DOHH2 (cell line): ENCODE measurements around the gene DNA2.
A peak's percentile ranks its signal among the peaks of the same experiment; 100 is the strongest.
"Not testable (repeated sequence)": the region's sequence is repeated elsewhere in the genome, so short reads cannot be mapped to it uniquely, and the experiment has no call there.

Experiments
- H3F3A ChIP-seq: fragments of 200-600 bp; sonication (generic), shearing (Covaris generic); 2 replicates; pipeline ENCODE4 v1.6.0; 2016; ENCODE audit warnings: antibody characterized with exemption, mild to moderate bottlenecking; ENCODE audit not compliant: control insufficient read depth, insufficient read depth
- H3K27ac ChIP-seq: fragments of 200-600 bp; sonication (generic); 2 replicates; pipeline ENCODE4 v1.5.1; 2014; ENCODE audit warnings: low read depth, mild to moderate bottlenecking, low read length, moderate library complexity
- H3K27me3 ChIP-seq: fragments of 200-600 bp; sonication (generic); 2 replicates; pipeline ENCODE4 v1.6.1; 2014; ENCODE audit warnings: mild to moderate bottlenecking, low read length, mixed read lengths; ENCODE audit not compliant: control insufficient read depth
- H3K36me3 ChIP-seq: fragments of 200-600 bp; sonication (generic); 2 replicates; pipeline ENCODE4 v1.6.1; 2014; ENCODE audit warnings: mild to moderate bottlenecking, low read length, moderate library complexity, mixed read lengths; ENCODE audit not compliant: control insufficient read depth
- H3K4me1 ChIP-seq: fragments of 200-600 bp; sonication (generic); 2 replicates; pipeline ENCODE4 v1.6.1; 2014; ENCODE audit warnings: mild to moderate bottlenecking, low read length, mixed read lengths; ENCODE audit not compliant: control insufficient read depth
- H3K4me2 ChIP-seq: fragments of 200-600 bp; sonication (generic); 2 replicates; pipeline ENCODE4 v1.6.0; 2014; ENCODE audit warnings: mild to moderate bottlenecking, low read length, moderate library complexity
- H3K4me3 ChIP-seq: fragments of 200-600 bp; sonication (generic); 2 replicates; pipeline ENCODE4 v1.5.1; 2014; ENCODE audit warnings: mild to moderate bottlenecking, low read length, mixed read lengths
- H3K79me2 ChIP-seq: fragments of 200-600 bp; sonication (generic); 2 replicates; pipeline ENCODE4 v1.6.1; 2014; ENCODE audit warnings: mild to moderate bottlenecking, low read length, mixed read lengths; ENCODE audit not compliant: control insufficient read depth
- H3K9me2 ChIP-seq: fragments of 200-600 bp; sonication (generic); replicated peaks from 2 replicates; pipeline ENCODE4 v1.6.1; 2014; ENCODE audit warnings: mild to moderate bottlenecking, low read length, mixed read lengths; ENCODE audit not compliant: control insufficient read depth
- H3K9me3 ChIP-seq: fragments of 200-600 bp; sonication (generic); 2 replicates; pipeline ENCODE4 v1.6.1; 2014; ENCODE audit warnings: antibody characterized with exemption, low read length, mixed read lengths; ENCODE audit not compliant: control insufficient read depth, insufficient read depth
- H4K20me1 ChIP-seq: fragments of 200-600 bp; sonication (generic); 2 replicates; pipeline ENCODE4 v1.6.0; 2014; ENCODE audit warnings: low read depth, mild to moderate bottlenecking, antibody characterized with exemption, low read length, moderate library complexity; ENCODE audit not compliant: control insufficient read depth, insufficient read depth
- CTCF ChIP-seq: fragments of 200-600 bp; sonication (generic); IDR thresholded peaks from one replicate; pipeline ENCODE4 v1.5.1; 2014; ENCODE audit warnings: antibody characterized with exemption, mild to moderate bottlenecking, low read depth, low read length; ENCODE audit not compliant: poor library complexity, severe bottlenecking
- EZH2phosphoT487 ChIP-seq: fragments of 200-600 bp; sonication (generic); IDR thresholded peaks from 2 replicates; pipeline ENCODE4 v1.6.1; 2017; ENCODE audit warnings: borderline replicate concordance, mild to moderate bottlenecking, antibody characterized with exemption, low read length, moderate library complexity, mixed read lengths

DNA2 gene

GRCh38 chr10:68471586-68472408 is at the start of gene DNA2:
DNA2 (minus strand) TSS chr10:68471973; CDS start chr10:68471864, 109 bp downstream.
- H3F3A ChIP-seq: peaks cover 4% of the 10 kb centered on the region; the same call in 1 of the 2 replicates
- peaks cover 47% of the 10 kb centered on the region for H3K36me3 ChIP-seq
- peaks cover 54% of the 10 kb centered on the region for H3K79me2 ChIP-seq
- H3K4me3 ChIP-seq: peak within 1 kb of the TSS; percentile 80
- H3K9me2 ChIP-seq: no peaks in the 10 kb centered on the region
- H3K4me1 ChIP-seq: peaks cover 19% of the 10 kb centered on the region
- TF ChIP-seq CTCF (no peak), EZH2phosphoT487 (no peak)
- peak within 1 kb of the TSS; percentile 78 for H3K27ac ChIP-seq
- H4K20me1 ChIP-seq: peaks cover 4% of the 10 kb centered on the region; the same call in 1 of the 2 replicates
- no peaks in the 10 kb centered on the region for H3K9me3 ChIP-seq
- H3K27me3 ChIP-seq: no peaks in the 10 kb centered on the region
- peak within 1 kb of the TSS; percentile 59 for H3K4me2 ChIP-seq

GRCh38 chr10:68518609-68519008 is 46.8 kb upstream of the DNA2 start:
- not testable (repeated sequence) for H3K9me2 ChIP-seq, H3K9me3 ChIP-seq, H4K20me1 ChIP-seq, H3F3A ChIP-seq, H3K4me2 ChIP-seq, H3K27me3 ChIP-seq, H3K27ac ChIP-seq, H3K36me3 ChIP-seq, H3K4me1 ChIP-seq, H3K79me2 ChIP-seq, H3K4me3 ChIP-seq

GRCh38 chr10:68517188-68517587 is 45.4 kb upstream of the DNA2 start:
- Histone ChIP-seq H3K9me3 (no peaks in the 10 kb centered on the region), H3K4me1 (no peaks in the 10 kb centered on the region), H4K20me1 (no peaks in the 10 kb centered on the region), H3K79me2 (no peaks in the 10 kb centered on the region), H3F3A (no peaks in the 10 kb centered on the region), H3K36me3 (0 out of 2 replicates have a peak, but pooled peaks cover 3% of the 10 kb centered on the region), H3K27me3 (no peaks in the 10 kb centered on the region), H3K4me2 (no peak overlapping the region), H3K9me2 (no peaks in the 10 kb centered on the region), H3K4me3 (no peak overlapping the region), H3K27ac (no peak overlapping the region)
- no peak for TF ChIP-seq EZH2phosphoT487

- no peaks in the 10 kb centered on the region for H3K79me2 ChIP-seq
- H3K36me3 ChIP-seq: 0 out of 2 replicates have a peak, but pooled peaks cover 3% of the 10 kb centered on the region
- H3K9me2 ChIP-seq: no peaks in the 10 kb centered on the region
- H3K27ac ChIP-seq: no peak overlapping the region
- TF ChIP-seq CTCF: no peak
- H4K20me1 ChIP-seq: no peaks in the 10 kb centered on the region
- no peak overlapping the region for H3K4me3 ChIP-seq
- H3K9me3 ChIP-seq: no peaks in the 10 kb centered on the region
- H3K27me3 ChIP-seq: no peaks in the 10 kb centered on the region
- no peaks in the 10 kb centered on the region for H3K4me1 ChIP-seq
- no peak overlapping the region for H3K4me2 ChIP-seq
- no peaks in the 10 kb centered on the region for H3F3A ChIP-seq
Observed at GRCh38 chr10:68516766-68517165, 45.0 kb upstream of the DNA2 start.

- not testable (repeated sequence) for H3K4me1 ChIP-seq, H3K36me3 ChIP-seq, H3K79me2 ChIP-seq, H3K27me3 ChIP-seq, H3K4me3 ChIP-seq, H3K9me2 ChIP-seq, H3K27ac ChIP-seq, H3K9me3 ChIP-seq, H4K20me1 ChIP-seq, H3F3A ChIP-seq, H3K4me2 ChIP-seq
Observed at GRCh38 chr10:68516216-68516615, 44.4 kb upstream of the DNA2 start.
